WTC11 (cell line): ENCODE data around the gene PTPN13. TPM values are rescaled to one million over a fixed set of nuclear protein-coding genes. Genes with fewer than 3 reads are reported as not detected.

Experiments
- ATAC-seq: fragments of 200-7000 bp; cut with Tn5 transposase; 2 replicates; pipeline ENCODE4 v1.10.0; 2021; ENCODE audit warnings: mild to moderate bottlenecking, moderate library complexity
- CTCF ChIA-PET: fragments of 300-600 bp; sonication (Branson Sonifier 250); formaldehyde crosslinking; loops from one replicate; lab custom pipeline; 2021; ENCODE audit warnings: antibody characterized with exemption; lab: Charles Lee
- POLR2A ChIA-PET: fragments of 350-600 bp; sonication (Branson Sonifier 250); formaldehyde crosslinking; loops from one replicate; lab custom pipeline; 2021; ENCODE audit warnings: antibody characterized with exemption; lab: Charles Lee
- DNase-seq: peaks from one replicate; pipeline ENCODE4 v3.0.0; 2021; ENCODE audit warnings: low spot score
- H3K27ac Mint-ChIP-seq: 2 replicates; pipeline ENCODE4 v1.8.0; 2021; ENCODE audit warnings: mixed read lengths
- H3K27me3 Mint-ChIP-seq: 2 replicates; pipeline ENCODE4 v1.8.0; 2021; ENCODE audit warnings: low read depth, mild to moderate bottlenecking, moderate library complexity, mixed read lengths
- H3K36me3 Mint-ChIP-seq: 2 replicates; pipeline ENCODE4 v1.8.0; 2021; ENCODE audit warnings: mixed read lengths
- H3K4me1 Mint-ChIP-seq: 2 replicates; pipeline ENCODE4 v1.8.0; 2022; ENCODE audit warnings: mixed read lengths
- H3K4me3 Mint-ChIP-seq: 2 replicates; pipeline ENCODE4 v1.8.0; 2021; ENCODE audit warnings: mild to moderate bottlenecking, moderate library complexity, mixed read lengths
- H3K9me3 Mint-ChIP-seq: 2 replicates; pipeline ENCODE4 v1.8.0; 2021; ENCODE audit warnings: mixed read lengths
- CBFB ChIP-seq: sonication (generic); formaldehyde crosslinking; IDR thresholded peaks from 2 replicates; pipeline ENCODE4 v1.8.1; 2022; ENCODE audit warnings: mild to moderate bottlenecking, low read depth, missing genetic modification reagents
- EMX1 ChIP-seq: fragments of 250-450 bp; sonication (Bioruptor Pico); IDR thresholded peaks from 2 replicates; pipeline ENCODE4 v1.8.0; 2021; ENCODE audit warnings: mild to moderate bottlenecking
- GTF2I ChIP-seq: fragments of 250-450 bp; sonication (Bioruptor Pico); conservative IDR thresholded peaks from 2 replicates; pipeline ENCODE4 v1.4.0; 2021; ENCODE audit warnings: mild to moderate bottlenecking
- IRF2 ChIP-seq: sonication (generic); formaldehyde crosslinking; IDR thresholded peaks from 2 replicates; pipeline ENCODE4 v1.8.0; 2022; ENCODE audit warnings: low read depth, missing genetic modification reagents, borderline replicate concordance
- JAZF1 ChIP-seq: fragments of 250-450 bp; sonication (Bioruptor Pico); IDR thresholded peaks from 2 replicates; pipeline ENCODE4 v1.9.0; 2021; ENCODE audit warnings: moderate library complexity, mild to moderate bottlenecking, inconsistent platforms
- KAT7 ChIP-seq: sonication (generic); formaldehyde crosslinking; IDR thresholded peaks from 2 replicates; pipeline ENCODE4 v1.8.1; 2023; ENCODE audit warnings: missing genetic modification reagents, mild to moderate bottlenecking, borderline replicate concordance
- TEAD4 ChIP-seq: sonication (generic); formaldehyde crosslinking; IDR thresholded peaks from 2 replicates; pipeline ENCODE4 v1.8.0; 2022; ENCODE audit warnings: mild to moderate bottlenecking, missing genetic modification reagents
- ZNF121 ChIP-seq: sonication (generic); formaldehyde crosslinking; IDR thresholded peaks from 2 replicates; pipeline ENCODE4 v1.8.0; 2023; ENCODE audit warnings: missing genetic modification reagents
- ZNF232 ChIP-seq: sonication (generic); formaldehyde crosslinking; IDR thresholded peaks from 2 replicates; pipeline ENCODE4 v1.8.0; 2022; ENCODE audit warnings: mild to moderate bottlenecking, missing genetic modification reagents
- ZNF263 ChIP-seq: sonication (generic); formaldehyde crosslinking; IDR thresholded peaks from 2 replicates; pipeline ENCODE4 v1.8.1; 2022; ENCODE audit warnings: low read depth, mild to moderate bottlenecking, moderate library complexity, missing genetic modification reagents
- ZNF671 ChIP-seq: fragments of 250-450 bp; sonication (Bioruptor Pico); IDR thresholded peaks from 2 replicates; pipeline ENCODE4 v1.8.0; 2021; ENCODE audit warnings: mild to moderate bottlenecking
- total RNA-seq: library from RNA; stranded (reverse); gene quantifications from 3 replicates; pipeline ENCODE4 v1.2.3, GENCODE V29; 2021
- TF ChIP-seq, protein P1 (sequence below): sonication (generic); formaldehyde crosslinking; IDR thresholded peaks from 2 replicates; pipeline ENCODE4 v1.8.1; 2023; ENCODE audit warnings: mild to moderate bottlenecking, missing genetic modification reagents, moderate library complexity
- TF ChIP-seq, protein P2 (sequence below): sonication (generic); formaldehyde crosslinking; IDR thresholded peaks from 2 replicates; pipeline ENCODE4 v1.8.0; 2022; ENCODE audit warnings: missing genetic modification reagents
- TF ChIP-seq, protein P3 (sequence below): fragments of 250-450 bp; sonication (Bioruptor Pico); IDR thresholded peaks from 2 replicates; pipeline ENCODE4 v1.9.0; 2021; ENCODE audit warnings: mild to moderate bottlenecking
- TF ChIP-seq, protein P4 (sequence below): sonication (generic); formaldehyde crosslinking; IDR thresholded peaks from 2 replicates; pipeline ENCODE4 v1.8.1; 2022; ENCODE audit warnings: mild to moderate bottlenecking, moderate library complexity, missing genetic modification reagents
- TF ChIP-seq, protein P5 (sequence below): fragments of 200-600 bp; IDR thresholded peaks from 2 replicates; pipeline ENCODE4 v1.8.0; 2022; ENCODE audit warnings: antibody characterized with exemption

Gene PTPN13
- total RNA-seq, 1 experiment from 2014 or later: 49.7 TPM

DNA sequence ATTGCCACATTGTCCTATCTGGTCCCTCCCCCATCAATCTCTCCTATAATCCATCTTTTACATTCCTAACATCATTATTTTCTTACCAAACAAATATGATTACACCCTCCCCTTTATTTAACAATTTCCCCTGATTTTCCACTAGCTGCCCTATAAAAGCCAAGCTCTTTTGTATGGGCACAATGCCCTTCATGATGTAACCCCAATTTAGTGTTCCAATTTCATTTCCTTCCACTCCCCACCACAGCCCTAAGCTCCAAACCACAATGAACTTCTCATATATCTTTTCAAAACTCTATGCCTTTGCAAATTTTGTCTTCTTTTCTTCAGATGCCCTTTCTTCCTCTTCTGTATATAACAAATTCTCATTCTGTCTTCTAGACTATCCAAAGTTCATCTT lies 39.5 kb upstream of the PTPN13 start:
- Mint-ChIP-seq H3K4me3 (no peak overlapping the region), H3K36me3 (no peaks in the 10 kb centered on the region), H3K9me3 (no peaks in the 10 kb centered on the region), H3K4me1 (peaks cover 3% of the 10 kb centered on the region; the same call in 1 of the 2 replicates)
- CTCF ChIA-PET: no interaction called here
- no peak for ATAC-seq
- no peak for TF ChIP-seq ZNF121 (CRISPR knock-in tag)
- no peak for TF ChIP-seq ZNF263 (CRISPR knock-in tag)
- TF ChIP-seq CBFB: no peak
- TF ChIP-seq, all 79 proteins: peak for 0
- no peak for DNase-seq
- Mint-ChIP-seq H3K27me3 (no peaks in the 10 kb centered on the region; the same call in 1 of the 2 replicates), H3K27ac (no peak overlapping the region)
- POLR2A ChIA-PET: no interaction called here

DNA sequence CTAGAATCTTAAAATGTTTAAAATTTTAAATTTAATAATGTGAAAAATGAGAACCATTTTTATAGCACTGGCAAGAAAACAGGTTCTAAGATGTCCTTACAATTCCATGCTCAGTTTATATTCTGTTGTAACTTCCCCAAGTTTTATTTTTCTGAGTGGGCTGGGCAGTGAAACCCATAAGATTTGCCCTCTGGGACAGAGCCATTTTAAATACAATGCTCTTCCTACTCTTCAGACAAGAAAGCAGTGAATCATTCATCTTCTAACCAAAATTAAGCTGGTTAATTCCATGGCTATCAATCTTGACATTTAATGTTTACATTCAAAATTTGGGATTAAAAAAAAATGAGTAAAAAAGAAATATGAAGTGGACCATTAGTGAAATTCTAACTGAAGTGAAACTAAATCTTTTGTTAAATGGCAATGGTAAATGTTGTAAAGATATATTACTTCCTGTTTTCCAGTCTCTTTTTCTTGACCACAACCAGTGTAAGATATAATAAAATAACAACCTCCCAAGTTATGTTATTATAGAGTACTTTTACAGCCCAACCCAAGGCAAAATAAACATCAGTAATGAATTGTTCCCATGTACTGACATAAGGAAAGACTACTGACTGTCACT lies 37.2 kb upstream of the PTPN13 start:
- DNase-seq (no peak), ATAC-seq (no peak)
- Mint-ChIP-seq H3K36me3 (no peaks in the 10 kb centered on the region), H3K4me1 (peaks cover 3% of the 10 kb centered on the region; the same call in 1 of the 2 replicates), H3K9me3 (no peaks in the 10 kb centered on the region), H3K27me3 (no peaks in the 10 kb centered on the region), H3K4me3 (no peak overlapping the region), H3K27ac (peak overlapping the region; percentile 46; the same call in 1 of the 2 replicates)
- TF ChIP-seq, protein P1, sequence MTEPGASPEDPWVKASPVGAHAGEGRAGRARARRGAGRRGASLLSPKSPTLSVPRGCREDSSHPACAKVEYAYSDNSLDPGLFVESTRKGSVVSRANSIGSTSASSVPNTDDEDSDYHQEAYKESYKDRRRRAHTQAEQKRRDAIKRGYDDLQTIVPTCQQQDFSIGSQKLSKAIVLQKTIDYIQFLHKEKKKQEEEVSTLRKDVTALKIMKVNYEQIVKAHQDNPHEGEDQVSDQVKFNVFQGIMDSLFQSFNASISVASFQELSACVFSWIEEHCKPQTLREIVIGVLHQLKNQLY (CRISPR knock-in tag): no peak
- TF ChIP-seq, protein P2, sequence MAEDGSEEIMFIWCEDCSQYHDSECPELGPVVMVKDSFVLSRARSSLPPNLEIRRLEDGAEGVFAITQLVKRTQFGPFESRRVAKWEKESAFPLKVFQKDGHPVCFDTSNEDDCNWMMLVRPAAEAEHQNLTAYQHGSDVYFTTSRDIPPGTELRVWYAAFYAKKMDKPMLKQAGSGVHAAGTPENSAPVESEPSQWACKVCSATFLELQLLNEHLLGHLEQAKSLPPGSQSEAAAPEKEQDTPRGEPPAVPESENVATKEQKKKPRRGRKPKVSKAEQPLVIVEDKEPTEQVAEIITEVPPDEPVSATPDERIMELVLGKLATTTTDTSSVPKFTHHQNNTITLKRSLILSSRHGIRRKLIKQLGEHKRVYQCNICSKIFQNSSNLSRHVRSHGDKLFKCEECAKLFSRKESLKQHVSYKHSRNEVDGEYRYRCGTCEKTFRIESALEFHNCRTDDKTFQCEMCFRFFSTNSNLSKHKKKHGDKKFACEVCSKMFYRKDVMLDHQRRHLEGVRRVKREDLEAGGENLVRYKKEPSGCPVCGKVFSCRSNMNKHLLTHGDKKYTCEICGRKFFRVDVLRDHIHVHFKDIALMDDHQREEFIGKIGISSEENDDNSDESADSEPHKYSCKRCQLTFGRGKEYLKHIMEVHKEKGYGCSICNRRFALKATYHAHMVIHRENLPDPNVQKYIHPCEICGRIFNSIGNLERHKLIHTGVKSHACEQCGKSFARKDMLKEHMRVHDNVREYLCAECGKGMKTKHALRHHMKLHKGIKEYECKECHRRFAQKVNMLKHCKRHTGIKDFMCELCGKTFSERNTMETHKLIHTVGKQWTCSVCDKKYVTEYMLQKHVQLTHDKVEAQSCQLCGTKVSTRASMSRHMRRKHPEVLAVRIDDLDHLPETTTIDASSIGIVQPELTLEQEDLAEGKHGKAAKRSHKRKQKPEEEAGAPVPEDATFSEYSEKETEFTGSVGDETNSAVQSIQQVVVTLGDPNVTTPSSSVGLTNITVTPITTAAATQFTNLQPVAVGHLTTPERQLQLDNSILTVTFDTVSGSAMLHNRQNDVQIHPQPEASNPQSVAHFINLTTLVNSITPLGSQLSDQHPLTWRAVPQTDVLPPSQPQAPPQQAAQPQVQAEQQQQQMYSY: no peak
- TF ChIP-seq, protein P3, sequence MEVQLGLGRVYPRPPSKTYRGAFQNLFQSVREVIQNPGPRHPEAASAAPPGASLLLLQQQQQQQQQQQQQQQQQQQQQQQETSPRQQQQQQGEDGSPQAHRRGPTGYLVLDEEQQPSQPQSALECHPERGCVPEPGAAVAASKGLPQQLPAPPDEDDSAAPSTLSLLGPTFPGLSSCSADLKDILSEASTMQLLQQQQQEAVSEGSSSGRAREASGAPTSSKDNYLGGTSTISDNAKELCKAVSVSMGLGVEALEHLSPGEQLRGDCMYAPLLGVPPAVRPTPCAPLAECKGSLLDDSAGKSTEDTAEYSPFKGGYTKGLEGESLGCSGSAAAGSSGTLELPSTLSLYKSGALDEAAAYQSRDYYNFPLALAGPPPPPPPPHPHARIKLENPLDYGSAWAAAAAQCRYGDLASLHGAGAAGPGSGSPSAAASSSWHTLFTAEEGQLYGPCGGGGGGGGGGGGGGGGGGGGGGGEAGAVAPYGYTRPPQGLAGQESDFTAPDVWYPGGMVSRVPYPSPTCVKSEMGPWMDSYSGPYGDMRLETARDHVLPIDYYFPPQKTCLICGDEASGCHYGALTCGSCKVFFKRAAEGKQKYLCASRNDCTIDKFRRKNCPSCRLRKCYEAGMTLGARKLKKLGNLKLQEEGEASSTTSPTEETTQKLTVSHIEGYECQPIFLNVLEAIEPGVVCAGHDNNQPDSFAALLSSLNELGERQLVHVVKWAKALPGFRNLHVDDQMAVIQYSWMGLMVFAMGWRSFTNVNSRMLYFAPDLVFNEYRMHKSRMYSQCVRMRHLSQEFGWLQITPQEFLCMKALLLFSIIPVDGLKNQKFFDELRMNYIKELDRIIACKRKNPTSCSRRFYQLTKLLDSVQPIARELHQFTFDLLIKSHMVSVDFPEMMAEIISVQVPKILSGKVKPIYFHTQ (CRISPR knock-in tag): no peak
- TF ChIP-seq KAT7 (CRISPR knock-in tag) (no peak), ZNF121 (CRISPR knock-in tag) (no peak), ZNF671 (CRISPR knock-in tag) (no peak), GTF2I (CRISPR knock-in tag) (no peak), TEAD4 (no peak), EMX1 (CRISPR knock-in tag) (no peak), ZNF232 (CRISPR knock-in tag) (no peak), JAZF1 (CRISPR knock-in tag) (no peak), IRF2 (no peak)
- TF ChIP-seq, protein P4, sequence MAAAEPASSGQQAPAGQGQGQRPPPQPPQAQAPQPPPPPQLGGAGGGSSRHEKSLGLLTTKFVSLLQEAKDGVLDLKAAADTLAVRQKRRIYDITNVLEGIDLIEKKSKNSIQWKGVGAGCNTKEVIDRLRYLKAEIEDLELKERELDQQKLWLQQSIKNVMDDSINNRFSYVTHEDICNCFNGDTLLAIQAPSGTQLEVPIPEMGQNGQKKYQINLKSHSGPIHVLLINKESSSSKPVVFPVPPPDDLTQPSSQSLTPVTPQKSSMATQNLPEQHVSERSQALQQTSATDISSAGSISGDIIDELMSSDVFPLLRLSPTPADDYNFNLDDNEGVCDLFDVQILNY (CRISPR knock-in tag): no peak
- TF ChIP-seq, protein P5, sequence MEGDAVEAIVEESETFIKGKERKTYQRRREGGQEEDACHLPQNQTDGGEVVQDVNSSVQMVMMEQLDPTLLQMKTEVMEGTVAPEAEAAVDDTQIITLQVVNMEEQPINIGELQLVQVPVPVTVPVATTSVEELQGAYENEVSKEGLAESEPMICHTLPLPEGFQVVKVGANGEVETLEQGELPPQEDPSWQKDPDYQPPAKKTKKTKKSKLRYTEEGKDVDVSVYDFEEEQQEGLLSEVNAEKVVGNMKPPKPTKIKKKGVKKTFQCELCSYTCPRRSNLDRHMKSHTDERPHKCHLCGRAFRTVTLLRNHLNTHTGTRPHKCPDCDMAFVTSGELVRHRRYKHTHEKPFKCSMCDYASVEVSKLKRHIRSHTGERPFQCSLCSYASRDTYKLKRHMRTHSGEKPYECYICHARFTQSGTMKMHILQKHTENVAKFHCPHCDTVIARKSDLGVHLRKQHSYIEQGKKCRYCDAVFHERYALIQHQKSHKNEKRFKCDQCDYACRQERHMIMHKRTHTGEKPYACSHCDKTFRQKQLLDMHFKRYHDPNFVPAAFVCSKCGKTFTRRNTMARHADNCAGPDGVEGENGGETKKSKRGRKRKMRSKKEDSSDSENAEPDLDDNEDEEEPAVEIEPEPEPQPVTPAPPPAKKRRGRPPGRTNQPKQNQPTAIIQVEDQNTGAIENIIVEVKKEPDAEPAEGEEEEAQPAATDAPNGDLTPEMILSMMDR: no peak
- CTCF ChIA-PET: no interaction called here
- POLR2A ChIA-PET: no interaction called here
